NCI-H526 treated with DMSO at 0.1 percent for 48 hours (cell line): ENCODE data around the gene A3GALT2.

Experiments used
- DNase-seq: peaks from one replicate; lab custom pipeline; 2025; lab: John Stamatoyannopoulos, UW

The A3GALT2 gene

DNA sequence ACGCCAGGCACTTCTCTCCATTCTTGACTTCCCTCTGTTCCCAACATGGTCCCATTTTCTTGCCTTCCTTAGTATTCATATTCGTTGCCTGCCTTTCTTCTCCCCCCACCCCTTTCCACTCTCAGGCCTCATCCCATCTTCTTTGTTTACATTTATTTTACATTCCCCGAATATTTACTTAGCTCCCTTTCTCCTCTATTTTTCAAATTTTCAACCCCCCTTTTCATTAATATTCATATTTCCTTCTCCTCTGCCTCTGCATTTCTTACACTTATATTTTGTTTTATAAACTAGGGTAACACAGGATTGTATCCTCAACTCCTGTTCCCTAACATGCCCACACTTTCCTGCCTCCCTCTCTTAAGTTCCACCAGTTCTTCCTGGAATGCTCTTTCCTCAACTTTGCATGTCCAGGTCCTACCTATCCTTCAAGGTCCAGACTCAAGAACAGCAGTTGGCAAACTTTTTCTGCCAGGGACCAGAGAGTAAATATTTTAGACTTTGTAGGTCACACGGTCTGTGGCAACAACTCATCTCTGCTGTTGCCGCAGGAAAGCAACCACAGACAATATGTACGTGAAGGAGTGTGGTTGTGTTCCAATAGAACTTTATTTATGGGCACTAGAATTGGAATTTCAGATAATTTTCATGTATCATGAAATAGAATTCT lies 29.8 kb upstream of the A3GALT2 start:
- no peak for DNase-seq

DNA sequence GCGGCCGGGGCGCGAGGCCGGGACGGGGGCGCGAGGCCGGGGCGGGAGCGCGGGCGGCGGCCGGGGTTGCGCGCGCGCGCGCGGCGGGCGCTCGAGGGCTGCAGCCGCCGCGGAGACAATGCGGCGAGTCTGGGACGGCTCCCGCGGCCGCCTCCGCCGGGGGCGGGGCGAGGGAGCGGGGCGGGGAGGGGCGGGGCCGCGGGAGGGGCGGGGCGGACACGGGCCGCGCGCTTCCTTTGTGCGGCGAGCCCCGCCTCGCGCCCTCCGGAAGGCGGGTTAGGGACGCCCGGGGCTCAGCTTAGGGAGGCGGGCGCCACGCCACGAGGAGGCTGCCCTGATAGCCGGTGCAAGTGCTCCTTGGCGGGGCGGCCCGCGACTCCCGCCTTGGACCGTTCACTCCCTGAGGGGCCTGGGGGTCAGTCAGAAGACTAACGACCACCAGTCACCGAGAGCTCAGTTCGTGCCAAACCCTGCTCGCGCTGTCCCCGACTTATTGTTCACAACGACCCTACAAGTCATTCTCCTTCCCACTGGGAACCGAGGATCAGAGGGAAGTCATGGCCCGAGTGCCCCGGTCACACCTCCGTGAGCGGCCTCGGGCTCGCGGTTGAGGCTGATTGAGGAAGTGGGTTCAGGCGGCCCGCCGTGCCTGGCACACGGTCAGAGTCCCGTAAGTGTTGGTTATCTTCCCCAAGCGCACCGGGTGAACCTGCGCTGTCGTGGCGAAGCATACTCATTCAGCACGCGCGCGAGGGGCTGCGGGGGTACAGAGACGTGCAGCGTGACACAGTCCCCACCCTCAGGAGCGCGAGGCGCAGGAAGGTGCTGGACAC lies 29.1 kb upstream of the A3GALT2 start:
- DNase-seq = peak; percentile 67

DNA sequence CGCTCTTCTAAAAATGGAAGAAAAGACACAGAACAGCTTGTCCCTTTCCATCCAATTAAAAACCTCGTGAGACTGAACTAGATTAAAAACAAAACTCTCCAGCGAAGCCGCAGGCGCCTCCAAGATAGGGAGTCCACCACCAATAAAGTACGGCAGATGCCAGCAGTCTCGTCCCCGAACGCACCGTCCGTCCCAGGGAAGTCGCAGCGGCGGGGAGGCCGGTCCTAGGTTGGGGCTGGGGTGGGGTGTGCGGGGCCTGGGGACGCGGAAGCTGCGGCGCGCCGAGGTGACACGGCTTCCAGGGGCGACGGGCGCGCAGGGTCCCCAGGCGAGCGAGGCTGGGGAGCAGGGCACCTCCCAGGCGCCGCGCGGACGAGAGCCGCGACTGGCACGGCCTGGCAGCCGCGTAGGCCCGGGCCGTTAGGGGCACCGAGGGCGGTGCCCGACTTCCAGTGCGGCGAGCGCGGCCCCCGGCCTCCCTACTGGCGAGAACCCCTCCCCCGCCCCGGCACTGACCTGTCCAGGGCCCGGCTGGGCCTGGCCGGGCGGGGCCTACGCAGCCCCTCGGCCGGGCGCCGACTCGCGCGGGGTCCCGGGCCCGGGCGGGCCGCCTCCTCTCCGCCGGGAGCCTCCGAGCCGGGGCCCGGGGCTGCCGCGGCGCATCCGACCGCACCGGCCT lies 28.3 kb upstream of the A3GALT2 start:
- DNase-seq = peak; percentile 13

DNA sequence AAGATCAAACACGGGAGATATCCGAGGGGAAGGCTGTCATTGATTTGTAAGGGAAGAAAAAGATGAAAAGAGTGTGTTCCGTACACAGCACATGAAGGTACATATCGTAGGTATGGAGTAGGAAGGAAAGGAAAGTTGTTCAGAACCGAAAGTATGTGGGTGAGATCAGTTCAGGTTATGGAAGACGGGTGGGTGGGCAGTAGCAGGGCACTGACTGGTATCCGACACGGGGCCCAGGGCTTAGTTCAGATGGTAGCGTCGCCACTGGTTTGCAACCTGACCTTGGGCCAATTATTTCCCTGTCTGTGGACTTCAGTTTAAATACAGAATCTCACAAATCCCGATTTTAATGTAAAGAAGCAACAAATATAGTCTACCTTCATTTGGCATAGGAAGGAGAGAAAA lies 27.8 kb upstream of the A3GALT2 start:
- peak; percentile 19 for DNase-seq

DNA sequence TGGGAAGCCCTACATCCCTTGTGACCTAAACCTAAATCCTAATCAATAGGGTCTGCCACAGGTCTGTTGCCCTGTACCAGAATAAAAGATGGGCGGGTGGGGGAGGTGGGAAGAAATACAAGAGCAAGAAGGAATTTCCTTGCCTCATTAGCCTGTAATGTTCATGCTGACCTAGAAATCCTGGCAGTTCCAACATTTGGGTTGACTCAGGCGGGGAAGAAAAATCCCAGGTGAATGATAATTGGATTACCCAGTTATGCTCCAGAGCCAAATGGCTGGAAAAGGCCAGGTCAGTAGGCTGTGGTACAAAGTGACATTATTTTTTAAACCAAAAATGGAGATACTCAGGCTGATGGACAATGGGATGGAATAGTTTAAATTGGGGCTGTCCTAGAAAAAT lies 27.3 kb upstream of the A3GALT2 start:
- DNase-seq = no peak

DNA sequence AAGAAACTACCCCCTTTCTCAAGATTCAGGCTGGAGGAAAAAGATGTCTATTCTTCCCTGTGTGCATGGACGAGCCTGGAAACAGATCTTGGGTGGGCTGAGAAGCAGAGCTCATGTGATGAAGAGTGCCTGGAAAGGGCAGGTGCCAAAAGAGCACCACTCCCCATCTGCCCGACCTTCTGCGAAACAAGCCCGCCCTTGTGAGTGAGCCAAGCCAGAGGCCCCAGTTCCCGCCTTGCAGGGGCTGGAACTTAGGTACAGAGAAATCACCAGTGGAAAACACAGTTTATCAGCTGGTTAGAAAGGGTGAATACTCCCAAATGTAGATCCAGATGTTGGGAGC lies 26.7 kb upstream of the A3GALT2 start:
- peak; percentile 13 for DNase-seq

DNA sequence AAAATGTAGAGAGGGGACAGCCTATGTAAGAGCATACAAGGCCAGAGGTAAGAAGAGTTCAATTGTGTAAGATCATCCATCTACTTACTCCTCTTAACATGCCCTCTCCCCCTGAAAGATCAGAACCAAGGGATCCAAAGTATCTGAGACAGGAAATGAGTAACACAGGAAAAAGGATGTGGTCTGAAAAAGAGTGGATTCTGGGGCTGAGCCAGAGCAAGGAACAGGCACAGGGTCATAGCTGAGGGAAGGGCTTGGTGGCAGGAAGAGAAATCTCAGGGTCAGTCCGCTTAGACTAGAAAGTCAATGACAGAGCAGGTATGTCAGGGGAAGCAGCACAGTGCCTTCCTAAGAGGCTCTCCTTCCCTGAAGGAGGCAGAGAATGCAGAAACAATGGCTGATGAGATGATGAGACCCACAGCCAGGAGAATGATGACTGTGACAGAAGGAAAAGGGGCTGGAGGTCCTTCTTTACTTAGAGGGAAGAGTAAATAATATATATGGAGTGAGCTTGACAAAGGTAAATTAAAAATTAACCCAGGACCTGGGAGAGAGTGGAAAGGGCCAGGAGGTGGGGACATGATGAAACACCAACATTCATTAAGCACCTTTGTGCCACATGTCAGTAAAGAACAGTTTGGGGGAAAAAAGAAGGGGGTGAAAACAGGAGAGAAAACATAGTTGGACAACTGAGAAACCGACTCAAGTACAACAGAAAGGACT lies 26.2 kb upstream of the A3GALT2 start:
- DNase-seq = no peak

DNA sequence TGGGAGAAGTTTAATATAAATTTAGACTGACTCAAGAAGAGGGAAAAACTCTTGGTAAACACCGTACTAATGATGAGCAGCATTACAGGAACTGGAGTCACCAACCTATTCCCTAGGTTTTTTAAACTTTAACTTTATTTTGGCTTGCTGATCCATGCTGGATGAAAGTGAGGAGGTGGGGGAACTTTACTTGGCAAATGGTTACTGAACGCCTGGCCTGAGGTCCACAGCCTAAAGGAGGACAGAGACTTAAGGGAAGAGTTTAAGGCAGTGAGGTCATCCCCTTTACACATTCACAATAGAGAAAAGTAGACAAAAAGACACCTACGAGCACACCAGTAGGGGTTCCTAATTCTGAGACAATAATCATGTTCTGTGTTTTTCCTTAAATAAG lies 25.6 kb upstream of the A3GALT2 start:
- DNase-seq = no peak

DNA sequence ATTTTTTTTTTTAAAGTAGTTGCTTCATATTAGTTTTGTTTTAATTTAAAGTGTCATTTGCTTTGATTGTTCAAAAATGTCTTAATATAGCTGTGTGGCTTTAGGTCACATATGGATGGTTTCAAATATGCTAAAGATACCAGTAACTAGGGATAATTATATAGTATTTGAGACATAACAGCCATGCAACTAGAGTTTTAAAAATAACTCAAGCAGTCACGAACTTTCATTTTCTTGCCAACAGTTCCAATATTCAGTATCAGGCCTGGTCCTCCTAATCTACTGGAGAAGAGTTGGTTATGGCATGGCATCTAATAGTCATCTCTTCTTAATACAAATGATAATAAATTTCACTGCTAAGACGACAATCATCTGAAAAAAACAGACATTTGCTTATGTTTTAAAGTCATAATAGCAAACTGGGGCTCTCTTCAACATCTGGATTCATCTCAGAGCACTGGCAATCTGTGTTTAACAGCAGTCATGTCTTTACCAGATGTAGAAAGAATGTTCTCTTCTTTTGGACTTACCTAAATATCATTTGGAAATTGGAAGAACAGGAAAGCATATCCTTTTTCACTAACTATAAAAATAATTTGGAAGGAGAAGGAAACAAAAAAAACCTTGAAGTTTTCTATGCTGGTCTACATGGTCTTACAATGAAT lies 24.1 kb upstream of the A3GALT2 start:
- no peak for DNase-seq

DNA sequence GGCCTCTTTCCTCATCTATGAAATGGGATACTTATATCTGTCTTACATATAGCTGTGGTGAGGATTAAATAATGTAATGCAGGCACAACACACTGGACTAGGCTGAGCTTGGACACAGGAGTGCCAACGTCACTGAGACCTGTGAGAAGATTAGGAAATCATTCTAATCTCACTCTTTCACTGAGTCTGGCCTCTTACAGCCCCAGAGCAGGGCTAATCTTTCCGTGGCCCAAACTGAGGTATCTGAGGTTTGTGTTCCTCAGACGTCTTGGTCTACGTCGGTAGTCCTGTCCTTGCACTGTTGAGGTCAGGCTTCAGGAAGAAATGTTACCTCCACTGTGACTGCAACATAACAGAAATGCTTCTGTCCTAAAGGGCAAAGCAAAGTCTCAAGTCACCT lies 22.6 kb upstream of the A3GALT2 start:
- no peak for DNase-seq

DNA sequence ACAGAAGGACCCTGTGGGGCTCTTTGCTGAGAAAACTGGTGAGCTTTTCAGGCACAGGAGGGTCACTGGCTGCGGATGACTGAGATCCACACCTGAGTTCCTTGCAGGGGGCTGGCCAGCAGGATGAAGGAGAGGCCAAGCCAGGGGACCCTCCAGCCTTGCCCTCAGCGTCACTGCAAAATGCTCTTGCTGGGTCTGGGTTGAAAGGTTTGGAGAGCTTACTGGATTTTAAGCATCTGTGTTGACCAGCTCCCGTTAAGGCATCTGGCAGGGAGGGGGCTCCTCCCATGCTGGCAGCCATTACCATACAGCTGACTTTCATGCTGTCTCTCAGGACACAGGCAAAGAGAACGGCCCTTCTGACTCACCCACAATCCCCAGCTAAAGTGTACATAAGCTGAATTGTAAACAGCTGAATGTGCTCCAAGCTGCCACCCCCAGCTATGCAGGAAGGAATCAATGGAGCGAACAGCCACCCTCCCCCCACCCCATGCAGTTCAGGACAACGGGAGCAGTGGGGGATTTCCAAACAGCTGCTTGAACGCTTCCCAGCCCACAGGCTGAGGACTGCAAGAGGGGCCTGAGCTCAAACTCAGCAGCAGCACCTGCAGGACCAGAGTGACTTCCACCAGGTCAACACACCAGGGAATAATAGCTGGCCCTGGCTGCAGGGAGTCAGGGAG lies 21.3 kb upstream of the A3GALT2 start:
- peak; percentile 95 for DNase-seq

DNA sequence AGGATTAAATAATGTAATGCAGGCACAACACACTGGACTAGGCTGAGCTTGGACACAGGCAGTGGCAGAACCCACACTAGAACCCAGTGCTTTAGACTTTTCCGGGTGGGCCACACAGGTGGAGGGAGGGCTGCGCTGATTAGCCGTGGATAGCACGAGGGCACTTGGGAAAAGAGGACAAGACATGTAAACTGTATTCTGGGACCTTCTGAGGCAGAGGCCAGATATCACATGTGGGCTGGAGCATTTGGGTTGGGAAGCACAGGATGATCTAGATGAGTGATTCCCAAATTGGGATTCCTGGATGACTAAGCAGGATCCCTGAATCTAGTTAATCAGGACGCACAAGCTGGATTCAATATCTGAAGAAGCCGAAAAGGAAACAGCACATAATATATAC lies 20.3 kb upstream of the A3GALT2 start:
- no peak for DNase-seq

DNA sequence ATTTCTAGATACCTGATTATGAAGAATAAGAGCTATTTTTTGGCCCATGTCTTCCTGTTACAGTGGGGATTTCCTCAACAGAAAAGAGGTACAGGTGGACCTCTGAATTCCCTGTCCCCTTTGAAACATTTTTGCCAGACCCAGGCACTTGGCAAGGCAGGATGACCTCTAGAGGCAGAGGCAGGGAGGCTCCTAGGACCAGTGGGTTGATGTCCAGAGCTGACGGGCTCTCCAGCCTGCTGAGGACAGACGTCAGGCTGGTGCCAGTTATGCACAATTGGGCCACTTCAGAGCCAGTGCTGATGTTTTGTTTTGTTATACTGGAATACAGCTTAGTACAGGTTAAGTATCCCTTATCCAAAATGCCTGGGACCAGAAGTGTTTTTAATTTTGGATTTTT lies 18.5 kb upstream of the A3GALT2 start:
- no peak for DNase-seq

DNA sequence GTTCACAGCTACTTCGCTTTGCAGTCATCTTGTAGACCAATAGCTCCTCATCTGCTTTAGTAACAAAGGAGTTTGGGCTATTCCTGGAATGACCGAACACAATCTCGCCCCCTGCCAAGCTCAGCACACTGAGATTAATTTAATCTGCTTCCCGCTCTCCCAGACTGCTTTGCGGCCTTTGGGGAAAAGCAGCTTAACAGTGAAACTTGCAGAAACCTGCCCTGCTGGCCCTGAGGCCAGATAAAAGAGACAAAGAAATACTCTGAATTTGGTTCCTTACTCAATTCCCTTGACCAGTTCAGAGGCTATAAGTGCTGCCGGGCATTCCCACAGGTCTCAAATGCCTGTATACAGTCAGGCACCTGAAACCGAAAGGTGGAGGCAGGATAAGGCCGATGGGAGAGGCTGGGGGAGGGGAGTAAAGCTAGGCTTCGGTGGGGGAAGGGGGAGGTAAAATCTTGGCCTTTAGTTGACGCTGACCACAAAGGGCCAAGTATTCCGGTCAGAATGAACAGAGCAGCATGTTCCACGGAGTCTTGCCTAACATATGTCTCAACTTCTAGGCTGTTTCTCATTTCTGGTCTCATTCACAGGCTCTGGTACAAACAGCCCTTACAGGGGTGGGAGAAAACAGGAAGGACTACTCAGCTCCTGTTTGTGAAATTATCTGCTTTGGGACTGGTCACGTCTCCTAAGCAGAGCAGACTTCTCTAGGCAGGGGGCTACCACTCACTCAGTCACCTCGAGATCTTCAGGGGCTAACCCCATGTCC lies 17.7 kb upstream of the A3GALT2 start:
- no peak for DNase-seq

DNA sequence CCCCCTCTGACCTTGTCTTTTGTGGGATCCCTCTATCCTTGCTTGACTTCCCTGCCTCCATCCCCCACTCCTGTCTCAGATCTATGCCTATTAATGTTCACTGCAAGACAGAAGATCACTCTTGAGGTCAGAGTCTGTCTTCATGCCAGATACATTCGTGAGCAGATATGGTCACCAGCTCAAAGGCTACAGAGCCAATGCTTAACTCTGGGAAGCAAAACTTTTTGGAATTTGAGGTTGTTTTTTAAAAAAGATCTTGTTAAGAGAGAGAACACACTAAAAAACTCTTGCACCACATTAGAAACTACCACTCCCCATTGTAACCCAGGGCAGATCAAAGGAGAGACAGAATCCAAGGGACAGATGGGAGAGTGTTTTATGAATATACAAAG lies 17.1 kb upstream of the A3GALT2 start:
- no peak for DNase-seq

DNA sequence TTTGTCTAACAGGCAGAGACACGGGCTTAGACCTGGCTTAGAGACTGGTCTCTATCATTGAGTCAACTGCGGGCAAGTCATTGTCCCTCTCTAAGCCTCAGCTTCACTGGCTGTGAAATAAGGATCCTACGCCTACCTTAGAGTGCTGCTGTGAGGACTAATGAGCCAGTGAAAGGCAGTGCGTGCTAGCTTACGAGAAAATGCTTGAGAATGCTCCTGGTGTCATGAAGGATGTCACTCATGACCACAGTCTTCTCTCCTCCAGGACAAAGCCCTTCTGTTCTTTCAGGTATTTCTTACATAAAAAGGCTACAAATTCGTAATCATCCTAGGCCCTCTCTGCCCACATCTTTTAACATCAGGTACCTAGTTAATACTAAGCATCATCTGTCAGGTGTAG lies 16.5 kb upstream of the A3GALT2 start:
- no peak for DNase-seq

DNA sequence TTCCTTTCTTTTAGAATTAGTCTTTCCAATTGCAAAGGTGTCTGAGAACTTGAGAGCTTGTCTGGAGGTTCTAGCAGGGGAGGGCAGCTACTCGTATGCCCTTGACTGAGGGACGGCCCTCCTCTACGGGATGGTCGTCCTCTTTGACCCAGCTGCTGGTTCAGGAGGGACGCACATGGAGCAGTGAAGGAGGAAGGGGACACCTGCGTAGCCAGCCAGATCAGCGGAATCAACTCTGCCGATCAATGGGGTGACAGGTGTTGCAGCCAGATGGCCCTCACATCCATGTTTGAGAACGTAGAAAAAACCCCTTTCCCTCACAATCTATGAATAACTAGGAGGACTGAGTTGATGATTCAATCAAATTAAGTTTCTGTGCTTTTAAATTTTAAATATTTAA lies 15.7 kb upstream of the A3GALT2 start:
- no peak for DNase-seq

DNA sequence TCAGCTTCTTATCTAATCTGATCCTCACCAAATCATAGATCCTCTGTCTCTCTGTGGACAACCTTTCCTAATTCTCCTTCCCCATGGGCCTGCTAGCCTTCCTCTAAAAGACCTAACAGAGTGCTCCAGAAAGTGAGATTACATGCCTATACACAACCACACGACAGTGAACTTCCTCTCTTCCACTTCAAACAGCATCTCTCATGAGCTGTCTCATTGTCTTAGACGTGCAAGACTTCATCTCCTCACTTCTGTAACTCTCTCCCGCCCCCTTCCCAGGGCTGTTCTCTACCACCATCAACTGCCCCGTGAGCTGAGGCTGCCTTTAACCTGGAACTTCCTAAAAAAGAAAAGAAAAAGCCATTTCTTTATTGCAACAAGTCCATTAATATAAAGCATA lies 14.1 kb upstream of the A3GALT2 start:
- DNase-seq = no peak

DNA sequence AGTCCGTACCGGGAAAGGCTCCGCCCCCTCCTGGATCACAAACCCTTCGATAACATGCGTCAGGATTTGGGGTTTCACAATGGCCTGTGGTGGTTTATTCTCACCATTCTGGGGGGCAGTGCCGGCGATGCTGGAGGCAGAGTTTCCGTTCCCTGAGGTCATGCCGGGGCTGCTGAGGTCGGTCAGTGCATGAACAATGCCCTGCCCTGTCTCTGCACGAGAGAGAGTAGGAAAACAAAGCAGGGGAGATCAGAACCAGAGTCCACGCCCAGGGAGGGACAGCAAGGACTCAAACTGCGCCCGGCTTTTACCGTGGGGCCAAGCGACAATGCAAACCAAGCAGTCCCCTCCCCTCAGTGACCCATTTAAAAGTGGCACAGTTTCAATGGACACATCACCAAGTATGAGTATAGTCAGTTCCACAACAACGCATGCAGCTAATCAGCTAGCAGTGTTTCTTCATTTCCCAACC lies 13.2 kb upstream of the A3GALT2 start:
- no peak for DNase-seq

DNA sequence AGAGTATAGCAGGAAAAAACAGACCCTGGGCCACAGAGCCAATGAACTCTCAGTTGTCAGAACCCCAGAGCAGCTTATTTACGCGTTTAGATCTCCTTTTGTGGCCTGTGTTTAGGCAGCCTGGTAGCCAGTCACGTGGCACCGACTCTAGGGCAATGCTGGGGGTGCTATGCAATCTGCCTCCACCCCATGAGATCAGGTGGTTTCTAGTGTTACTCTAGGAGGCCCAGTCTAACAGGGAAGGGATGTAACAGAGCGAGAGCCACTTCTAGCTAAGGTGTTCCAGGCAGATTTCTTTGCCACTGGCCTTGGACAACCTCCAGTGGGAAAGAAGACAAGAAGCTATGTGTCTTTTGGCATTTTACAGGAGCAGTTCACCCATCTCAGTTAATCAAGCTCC lies 12.0 kb upstream of the A3GALT2 start:
- no peak for DNase-seq

DNA sequence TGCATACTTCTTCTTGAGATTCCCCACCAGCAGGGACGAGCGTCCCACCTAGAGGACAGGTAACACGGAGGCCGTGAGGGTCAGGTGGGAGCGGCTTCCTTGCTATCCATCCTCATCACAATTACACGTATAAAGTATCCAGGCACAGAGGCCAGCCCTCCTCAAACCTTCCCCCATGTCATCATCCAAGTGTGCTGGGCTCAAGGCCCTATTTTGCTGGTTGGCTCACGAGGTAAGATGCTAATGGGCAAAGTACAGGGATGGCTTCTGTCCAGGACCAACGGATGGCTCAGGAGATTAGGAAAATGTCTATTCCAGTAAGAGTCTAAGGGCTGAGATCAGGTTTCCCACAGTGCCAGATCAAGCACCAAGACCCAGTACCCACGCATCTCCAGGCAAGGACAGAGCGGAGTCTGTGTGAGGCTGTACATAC lies 11.5 kb upstream of the A3GALT2 start:
- DNase-seq = no peak
